GM19043 (cell line): ENCODE data around the gene HBEGF.
A peak's percentile ranks its signal among the peaks of the same experiment; 100 is the strongest.

Experiments used
- ATAC-seq: cut with Tn5 transposase; IDR thresholded peaks from one replicate; pipeline ENCODE4 v1.9.1; 2021; ENCODE audit warnings: low read depth; ENCODE audit not compliant: unreplicated experiment

The HBEGF gene

DNA sequence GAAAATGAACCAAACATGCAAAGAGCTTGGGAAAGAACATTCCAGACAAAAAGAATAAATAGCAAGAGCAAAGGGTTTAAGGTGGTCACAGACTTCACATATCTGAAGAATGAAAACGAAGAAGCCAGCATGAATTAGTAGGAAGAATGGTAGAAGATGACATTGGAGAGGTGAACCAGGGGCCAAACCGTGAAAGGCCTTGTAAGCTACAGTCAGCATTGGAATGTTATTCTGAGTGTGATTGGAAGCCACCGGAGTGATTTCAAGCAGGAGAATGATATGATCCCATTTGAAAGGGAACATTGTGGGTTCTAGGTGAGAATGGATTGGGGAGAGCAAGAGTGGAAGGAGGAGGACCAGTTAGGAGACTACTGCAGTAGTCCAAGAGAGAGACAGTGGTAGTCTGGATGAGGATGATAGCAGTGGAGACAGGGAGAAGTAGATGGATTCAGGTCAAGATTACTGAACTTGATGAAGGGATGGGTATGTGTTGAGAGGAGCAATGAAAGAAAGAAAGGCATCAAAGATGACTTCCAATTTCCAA, 36.6 kb downstream of the HBEGF start:
- ATAC-seq = no peak

DNA sequence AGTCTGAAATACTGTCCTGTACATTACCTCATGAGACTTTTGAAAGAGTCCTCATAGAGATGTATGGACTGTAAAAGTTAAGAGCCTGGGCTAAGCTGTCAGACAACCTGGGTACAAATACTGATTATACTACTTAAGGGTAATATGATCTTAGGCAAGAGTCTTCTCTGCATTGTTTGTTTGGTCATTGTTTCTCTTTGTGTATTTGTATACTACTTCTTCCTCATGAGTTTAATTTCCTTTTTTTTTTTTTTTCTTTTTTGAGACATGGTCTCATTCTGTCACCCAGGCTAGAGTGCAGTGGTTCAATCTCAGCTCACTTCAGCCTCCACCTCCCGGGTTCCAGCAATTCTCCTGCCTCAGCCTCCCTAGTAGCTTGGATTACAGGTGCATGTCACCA, 40.9 kb downstream of the HBEGF start:
- ATAC-seq = no peak

DNA sequence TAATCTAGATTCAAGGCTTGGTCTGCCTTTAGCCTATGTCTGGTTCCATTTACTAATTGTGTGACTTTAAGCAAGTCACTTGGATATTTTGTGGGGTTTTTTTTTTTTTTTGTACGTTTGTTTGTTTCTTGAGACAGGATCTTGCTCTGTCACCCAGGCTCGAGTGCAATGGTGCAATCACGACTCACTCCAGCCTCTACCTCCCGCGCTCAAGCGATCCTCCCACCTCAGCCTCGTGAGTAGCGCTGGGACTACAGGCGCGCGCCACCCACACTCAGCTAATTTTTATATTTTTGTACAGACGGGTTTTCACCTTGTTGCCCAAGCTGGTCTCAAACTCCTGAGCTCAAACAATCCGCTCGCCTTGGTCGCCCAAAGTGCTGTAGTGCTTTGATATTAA, 42.4 kb downstream of the HBEGF start:
- ATAC-seq = no peak

DNA sequence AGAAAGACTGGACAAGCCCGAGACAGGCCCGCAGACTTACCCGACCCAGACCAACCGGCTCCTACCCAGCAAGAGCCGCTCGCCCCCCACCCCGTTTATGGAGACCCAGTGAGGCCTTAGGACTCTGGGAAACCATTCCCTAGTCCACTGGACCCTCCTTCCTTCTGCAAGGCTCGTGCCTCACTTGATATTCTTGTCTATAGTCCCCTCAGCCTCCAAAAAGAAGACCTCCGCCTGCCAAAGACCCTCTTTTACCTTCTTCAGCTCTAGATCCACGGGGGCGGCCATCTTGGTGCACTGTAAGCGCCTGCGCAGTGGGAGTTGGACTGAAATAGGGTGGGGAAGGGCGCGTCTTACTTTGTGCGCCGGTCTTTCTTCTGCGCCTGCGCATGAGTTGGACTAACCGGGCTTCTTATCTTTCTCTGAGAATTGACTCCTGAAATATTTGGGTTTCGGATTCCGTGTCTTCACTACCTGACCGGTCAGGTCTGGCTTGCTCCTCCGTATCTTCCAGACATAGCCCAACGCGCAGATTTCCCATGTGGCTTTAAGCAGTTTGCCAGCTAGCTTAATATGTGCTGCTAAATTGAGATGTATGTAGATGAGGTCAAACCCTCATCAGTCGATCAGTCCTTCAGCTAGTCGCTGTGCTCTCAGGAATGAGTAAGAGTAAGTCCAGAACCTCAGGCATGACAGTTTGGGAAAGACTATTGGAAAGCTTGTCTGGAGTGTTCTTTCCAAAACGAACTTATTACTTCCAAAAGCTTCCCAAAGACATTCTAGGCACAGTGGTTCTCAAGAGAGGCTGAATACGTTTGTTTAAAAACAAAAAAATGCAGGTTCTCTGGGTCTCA, 43.4 kb downstream of the HBEGF start, which contains the start of gene PFDN1:
Gene PFDN1, minus strand, starts transcription at position 316 of the 854 bp plus-strand sequence. Its CDS starts 28 bp downstream, at position 288.
- ATAC-seq = peak; percentile 98

DNA sequence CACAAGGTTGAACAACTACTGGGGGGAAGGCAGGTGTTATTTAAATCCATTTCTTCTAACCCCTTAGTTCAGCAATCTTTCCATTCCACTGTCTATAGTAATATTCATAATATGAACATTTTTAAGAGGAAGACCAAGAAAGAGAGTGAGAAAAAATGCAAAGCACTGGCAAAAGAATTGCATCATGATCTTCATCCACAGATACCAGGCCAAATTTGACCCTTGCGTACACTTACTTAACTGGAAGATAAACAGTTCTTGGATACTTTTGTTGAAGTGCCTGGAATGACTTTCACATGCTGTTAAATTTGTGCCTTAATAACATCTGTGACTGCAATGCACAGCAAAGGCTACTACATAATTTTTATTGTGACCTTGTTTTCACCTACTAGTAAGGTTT, 45.3 kb downstream of the HBEGF start:
- no peak for ATAC-seq

DNA sequence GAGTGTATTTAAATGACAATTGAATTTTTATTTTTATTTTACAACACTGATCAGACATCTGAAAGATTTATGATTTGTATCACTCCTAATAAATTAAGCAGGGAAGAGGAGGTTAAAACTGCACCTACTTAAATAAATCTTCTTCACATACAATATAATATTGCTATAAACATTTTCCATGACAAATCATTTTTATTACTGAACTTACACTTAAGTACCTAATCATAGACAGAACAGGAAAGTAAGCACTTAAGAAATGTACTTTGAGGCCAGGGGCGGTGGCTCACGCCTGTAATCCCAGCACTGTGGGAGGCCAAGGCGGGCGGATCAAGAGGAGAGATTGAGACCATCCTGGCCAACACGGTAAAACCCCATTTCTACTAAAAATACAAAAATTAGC, 47.3 kb downstream of the HBEGF start:
- ATAC-seq = no peak

DNA sequence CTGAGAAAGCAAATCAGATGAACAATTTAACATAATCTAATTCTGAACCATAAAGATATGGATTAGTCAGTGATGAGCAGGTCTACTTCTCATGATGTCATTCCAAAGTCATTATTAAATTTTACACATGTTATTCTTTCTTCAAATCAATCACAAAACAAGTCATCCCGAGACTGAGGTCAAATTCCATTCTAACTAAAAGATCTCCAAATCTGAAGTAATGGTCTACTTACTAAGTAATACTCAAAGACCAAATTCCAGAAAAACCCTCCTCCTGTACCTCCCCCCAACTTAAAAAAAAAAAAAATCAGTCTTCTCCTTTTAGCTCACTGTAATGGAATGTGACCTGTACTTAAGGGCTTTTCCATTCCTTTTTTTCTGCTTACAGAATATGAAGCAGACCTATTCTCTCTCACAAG, 48.2 kb downstream of the HBEGF start:
- no peak for ATAC-seq

DNA sequence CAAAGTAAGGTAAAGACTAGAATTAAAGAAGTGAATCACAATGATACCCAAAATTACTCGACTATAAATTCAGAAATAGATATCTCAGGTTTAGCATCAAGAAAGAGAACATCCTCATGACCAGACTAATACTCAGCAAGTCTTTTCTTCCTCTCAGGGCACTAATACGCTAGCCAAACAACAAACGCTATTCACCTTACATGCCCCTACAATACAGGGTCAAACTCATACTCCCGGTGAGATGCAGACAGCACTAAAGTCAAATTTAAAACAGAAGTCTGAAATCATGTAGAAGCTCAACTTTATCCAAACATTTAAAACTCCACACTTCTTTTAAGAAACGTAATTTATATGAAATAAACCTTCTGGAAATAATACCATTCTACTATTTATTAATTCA, 49.1 kb downstream of the HBEGF start:
- no peak for ATAC-seq

DNA sequence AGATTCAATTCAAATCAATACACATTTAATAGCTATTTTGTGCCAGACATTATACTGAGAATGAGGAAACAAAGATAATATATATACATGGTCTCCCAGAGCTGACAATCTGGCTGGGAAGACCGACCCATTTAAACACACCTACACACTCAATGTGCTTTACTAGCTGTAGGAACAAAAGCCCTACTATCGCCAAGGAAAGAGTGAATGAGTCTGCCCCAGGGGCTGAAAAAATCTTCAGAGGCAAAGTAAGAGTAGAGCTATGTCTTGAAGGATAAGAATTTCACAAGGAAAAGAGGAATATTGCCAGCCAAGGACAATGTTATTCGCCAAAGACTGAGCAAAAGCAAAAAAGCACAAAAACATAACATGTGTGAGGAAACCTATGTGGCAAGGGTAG, 50.1 kb downstream of the HBEGF start:
- ATAC-seq = no peak

DNA sequence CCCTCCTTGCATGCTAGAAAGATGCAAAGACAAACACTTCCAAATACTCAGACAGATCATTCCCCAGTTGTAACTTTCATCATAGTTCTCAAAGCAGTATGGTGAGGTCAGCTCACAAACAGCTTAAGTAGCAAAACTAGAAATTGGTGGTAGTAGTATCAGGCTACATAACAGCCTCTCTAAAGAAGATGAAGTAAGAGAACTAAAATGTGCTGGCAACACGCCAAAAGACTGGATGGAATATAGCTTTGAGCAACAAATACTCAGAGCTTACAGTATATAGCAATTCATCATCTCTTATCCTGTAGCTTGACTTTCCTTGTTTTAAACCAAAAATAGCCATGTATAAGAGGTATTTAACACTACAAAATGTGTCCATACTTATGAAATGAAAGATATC, 51.0 kb downstream of the HBEGF start:
- no peak for ATAC-seq

DNA sequence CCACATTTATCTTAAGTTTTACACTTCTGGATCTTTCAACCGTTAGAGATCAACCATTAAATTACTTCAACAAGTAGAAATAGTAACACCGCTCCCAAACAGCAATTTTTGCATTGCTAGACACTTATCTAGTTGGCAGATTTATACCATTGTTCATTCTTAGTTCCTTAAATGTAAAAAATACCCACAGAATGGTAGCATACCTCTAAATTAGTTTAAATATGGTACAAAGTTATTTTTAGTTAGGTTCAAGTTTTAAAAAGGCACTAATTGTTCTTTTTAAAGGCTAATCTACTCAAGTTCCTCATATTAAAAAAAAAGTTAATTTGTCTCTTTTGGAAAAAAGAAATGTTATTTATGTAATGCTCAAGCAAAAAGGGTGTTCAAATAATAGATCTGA, 51.6 kb downstream of the HBEGF start:
- ATAC-seq = no peak

DNA sequence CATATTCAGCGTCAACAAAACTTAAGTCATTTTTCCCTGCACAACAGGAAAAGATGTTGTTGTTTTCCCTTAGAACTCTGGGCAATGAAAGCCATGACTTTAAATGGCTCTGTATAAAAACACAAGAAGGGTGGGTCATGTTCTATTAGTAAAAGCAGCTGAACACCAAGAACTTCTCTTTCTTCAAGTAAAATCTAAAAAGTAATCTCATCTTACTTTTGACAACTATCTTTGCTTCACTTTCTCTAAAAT, 52.6 kb downstream of the HBEGF start:
- no peak for ATAC-seq

DNA sequence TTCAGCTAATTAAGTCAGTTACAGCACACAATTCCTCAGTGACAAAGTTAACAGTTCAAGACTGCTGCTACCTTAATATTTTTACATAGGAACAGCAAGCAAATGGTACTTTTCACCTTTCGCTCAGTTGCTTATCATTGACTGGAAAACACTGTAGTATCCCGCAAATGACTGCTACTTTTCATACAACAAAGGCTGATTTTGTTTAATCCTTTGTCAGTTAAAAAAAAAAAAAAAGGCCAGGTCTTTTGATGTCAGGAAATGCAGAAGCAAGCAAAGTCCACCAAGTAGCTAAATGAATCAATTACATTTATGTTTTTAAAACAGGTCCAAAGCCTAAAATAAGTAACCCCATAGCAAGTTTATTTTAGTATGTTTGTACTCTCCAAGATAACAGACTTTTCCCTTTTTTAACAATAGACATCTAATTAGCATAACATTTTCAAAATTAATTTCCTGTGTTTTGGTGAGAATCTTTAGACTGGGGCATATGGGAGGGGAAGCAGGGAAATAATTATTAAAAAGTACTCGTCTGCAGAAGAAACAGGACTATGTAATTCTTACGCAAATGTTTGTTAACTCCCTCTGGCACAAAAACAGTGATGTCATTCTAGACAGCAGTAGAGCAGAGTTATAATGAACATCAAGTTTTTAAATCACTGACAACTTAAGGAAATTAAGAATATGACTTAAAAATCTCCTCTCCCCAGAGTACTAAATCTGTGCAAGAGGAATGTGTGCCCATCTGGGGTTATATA, 53.1 kb downstream of the HBEGF start:
- no peak for ATAC-seq

DNA sequence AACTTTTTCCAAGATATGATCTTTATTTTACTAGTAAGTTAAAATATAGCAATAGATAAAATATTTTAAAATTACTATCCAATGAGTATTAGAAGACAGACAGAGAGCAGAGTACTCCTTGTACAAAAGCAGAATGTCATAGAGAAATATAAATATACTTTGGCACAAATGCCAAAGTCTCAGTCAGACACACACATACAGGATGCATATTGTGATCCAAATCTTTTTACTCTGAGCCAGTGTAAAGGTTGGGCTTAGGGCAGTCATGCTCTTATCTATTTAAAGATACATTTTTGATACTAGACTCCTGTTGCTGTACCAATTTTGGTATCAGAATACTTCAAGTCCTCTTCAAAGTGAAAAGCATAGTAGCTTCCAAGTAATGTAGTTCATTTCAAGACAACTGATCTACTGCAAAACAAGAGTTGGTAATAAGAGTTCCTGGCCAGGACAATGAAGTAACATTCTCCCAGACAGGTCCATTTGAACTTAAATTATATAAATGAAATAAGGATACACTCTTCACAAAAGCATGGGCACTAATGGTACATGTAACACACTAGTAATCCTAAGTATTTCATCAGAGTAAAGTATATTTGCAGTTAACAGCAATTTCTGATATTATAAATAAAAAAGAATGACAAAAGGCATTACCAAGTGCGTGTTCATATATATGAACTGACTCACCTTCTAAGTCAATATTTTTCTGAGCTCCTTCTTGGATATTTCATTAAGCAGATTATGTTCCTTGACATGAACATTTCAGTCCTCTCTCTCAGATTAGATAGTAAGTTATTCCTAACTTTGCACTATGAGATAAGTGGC, 54.0 kb downstream of the HBEGF start:
- ATAC-seq = no peak

DNA sequence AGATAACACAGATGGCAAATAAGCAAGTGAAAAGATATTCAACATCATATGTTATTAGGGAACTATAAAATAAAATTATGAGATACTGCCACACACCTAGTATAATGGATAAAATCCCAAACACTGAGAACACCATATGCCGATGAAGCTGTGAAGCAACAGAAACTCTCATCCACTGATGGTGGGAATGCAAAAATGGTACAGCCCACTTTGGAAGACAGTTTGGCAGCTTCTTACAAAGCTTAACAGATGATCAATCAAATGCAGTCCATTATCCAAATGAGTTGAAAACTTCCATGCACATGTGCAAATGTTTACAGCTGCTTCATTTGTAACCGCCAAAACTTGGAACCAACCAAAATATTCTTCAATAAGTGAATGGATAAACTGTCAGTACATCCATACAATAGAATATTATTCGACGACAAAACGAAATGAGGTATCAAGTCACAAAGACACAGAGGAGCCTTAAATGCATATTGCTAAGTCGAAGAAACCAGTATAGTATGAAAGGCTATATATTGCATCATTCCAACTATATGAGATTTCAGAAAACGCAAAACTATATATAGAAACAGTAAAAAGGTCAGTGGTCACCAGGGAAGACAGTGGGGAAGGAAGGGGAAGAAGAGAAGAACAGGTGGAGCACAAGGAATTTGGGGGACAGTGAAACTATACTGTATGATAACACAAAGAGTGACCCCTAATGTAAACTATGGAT, 58.4 kb downstream of the HBEGF start:
- no peak for ATAC-seq

DNA sequence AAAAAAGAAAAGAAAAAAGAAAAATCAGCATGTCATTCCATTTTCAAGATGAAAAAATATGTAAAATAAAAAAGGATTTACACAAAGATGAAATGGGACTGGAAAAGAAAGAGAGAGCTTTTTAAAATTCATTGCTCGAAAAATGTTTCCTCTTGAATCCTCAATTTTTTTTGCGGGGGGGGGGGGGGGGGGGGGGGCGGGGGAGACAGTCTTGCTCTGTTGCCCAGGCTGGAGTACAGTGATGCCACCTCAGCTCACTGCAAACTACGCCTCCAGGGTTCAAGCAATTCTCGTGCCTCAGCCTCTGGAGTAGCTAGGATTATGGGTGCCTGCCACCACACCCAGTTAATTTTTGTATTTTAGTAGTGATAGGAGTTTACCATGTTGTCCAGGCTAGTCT, 60.0 kb downstream of the HBEGF start:
- ATAC-seq = no peak

DNA sequence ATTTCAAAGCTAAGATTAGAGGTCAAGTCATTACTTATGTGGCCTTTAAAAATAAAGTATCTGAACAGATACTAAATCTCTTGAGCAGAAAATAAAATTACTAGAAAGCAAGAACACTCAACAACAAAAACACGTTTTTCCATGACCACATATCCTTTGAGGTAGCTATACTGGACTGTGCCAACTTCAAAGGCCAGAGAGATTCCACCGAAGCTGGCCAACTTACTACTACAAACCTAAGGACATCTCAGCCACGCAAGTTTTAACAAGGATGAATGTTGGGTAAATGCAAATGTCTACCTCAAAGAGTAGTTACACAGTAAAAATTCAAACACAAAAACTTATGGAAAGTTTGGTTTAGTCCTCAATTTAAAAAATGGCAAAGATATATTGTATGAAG, 62.4 kb downstream of the HBEGF start:
- ATAC-seq = no peak
